IMR-90 (cell line): ENCODE measurements around the gene MADCAM1. TPM values are rescaled to one million over a fixed set of nuclear protein-coding genes. Genes with fewer than 3 reads are reported as not detected.

Experiments used
- ATAC-seq: fragments of 200-7000 bp; cut with Tn5 transposase; 2 replicates; pipeline ENCODE4 v1.9.1; 2020; ENCODE audit warnings: low read depth, mild to moderate bottlenecking, moderate library complexity
- BruUV-seq: library from RNA; stranded (reverse); fragments of 400-500 nt; replicated peaks from 2 replicates; lab custom pipeline; 2021; lab: Mats Ljungman, UMichigan
- CTCF ChIA-PET: fragments of 300-600 bp; formaldehyde crosslinking; extraction: SDS; loops from one replicate; lab custom pipeline; 2021; ENCODE audit warnings: antibody characterized with exemption; lab: Yijun Ruan, JAX
- POLR2A ChIA-PET: fragments of 300-600 bp; sonication (Branson Sonifier 250); formaldehyde crosslinking; loops from one replicate; lab custom pipeline; 2022; ENCODE audit warnings: antibody characterized with exemption; ENCODE audit not compliant: unreplicated experiment; lab: Charles Lee
- DNase-seq: peaks from one replicate; pipeline ENCODE4 v3.0.0; 2013
- H2AFZ ChIP-seq: replicated peaks from 2 replicates; pipeline ENCODE3; 2013; ENCODE audit warnings: low read length, mild to moderate bottlenecking; ENCODE audit not compliant: poor library complexity
- H2AK5ac ChIP-seq: 2 replicates; pipeline ENCODE4 v1.6.1; 2013; ENCODE audit warnings: low read depth, low read length, inconsistent platforms
- H2AK9ac ChIP-seq: replicated peaks from 2 replicates; pipeline ENCODE3; 2013; ENCODE audit warnings: mild to moderate bottlenecking, low read depth, low read length, moderate library complexity; ENCODE audit not compliant: poor library complexity
- H2BK120ac ChIP-seq: 2 replicates; pipeline ENCODE4 v1.6.1; 2013; ENCODE audit warnings: low read depth, low read length, inconsistent platforms
- H2BK15ac ChIP-seq: 3 replicates; pipeline ENCODE4 v1.6.1; 2013; ENCODE audit warnings: low read depth, low read length, inconsistent platforms
- H2BK20ac ChIP-seq: 2 replicates; pipeline ENCODE4 v1.6.1; 2013; ENCODE audit warnings: low read depth, mild to moderate bottlenecking, inconsistent platforms, low read length, moderate library complexity
- H2BK5ac ChIP-seq: 2 replicates; pipeline ENCODE4 v1.6.1; 2013; ENCODE audit warnings: mild to moderate bottlenecking, low read depth, low read length, inconsistent platforms; ENCODE audit not compliant: poor library complexity, severe bottlenecking
- H3K14ac ChIP-seq: replicated peaks from 2 replicates; pipeline ENCODE4 v1.6.1; 2013; ENCODE audit warnings: low read depth, low read length, inconsistent platforms
- H3K18ac ChIP-seq: 2 replicates; pipeline ENCODE4 v1.6.1; 2013; ENCODE audit warnings: low read depth, low read length, control low read depth
- H3K23ac ChIP-seq: 2 replicates; pipeline ENCODE4 v1.6.1; 2013; ENCODE audit warnings: low read depth, low read length, inconsistent platforms
- H3K27ac ChIP-seq: 2 replicates; pipeline ENCODE4 v1.5.1; 2013; ENCODE audit warnings: mild to moderate bottlenecking, control low read depth, low read length; ENCODE audit not compliant: insufficient read depth
- H3K27me3 ChIP-seq: 2 replicates; pipeline ENCODE4 v1.6.1; 2013; ENCODE audit warnings: low read length; ENCODE audit not compliant: control insufficient read depth, insufficient read depth
- H3K36me3 ChIP-seq: 2 replicates; pipeline ENCODE4 v1.6.1; 2013; ENCODE audit warnings: low read length, mixed read lengths; ENCODE audit not compliant: control insufficient read depth, insufficient read depth
- H3K4ac ChIP-seq: 2 replicates; pipeline ENCODE4 v1.6.1; 2013; ENCODE audit warnings: low read depth, low read length, inconsistent platforms
- H3K4me1 ChIP-seq: 2 replicates; pipeline ENCODE4 v1.6.1; 2013; ENCODE audit warnings: low read length, mixed read lengths; ENCODE audit not compliant: control insufficient read depth, insufficient read depth
- H3K4me2 ChIP-seq: 2 replicates; pipeline ENCODE4 v1.6.1; 2013; ENCODE audit warnings: low read depth, mild to moderate bottlenecking, control low read depth, low read length, moderate library complexity
- H3K4me3 ChIP-seq: 2 replicates; pipeline ENCODE4 v1.5.1; 2013; ENCODE audit warnings: low read depth, mild to moderate bottlenecking, control low read depth, low read length, moderate library complexity; ENCODE audit not compliant: insufficient read depth
- H3K56ac ChIP-seq: 2 replicates; pipeline ENCODE4 v1.6.1; 2013; ENCODE audit warnings: low read length, inconsistent platforms; ENCODE audit not compliant: insufficient read depth; ENCODE audit errors: extremely low read depth
- H3K79me1 ChIP-seq, 2 experiments: 2 replicates each; pipeline ENCODE4 v1.6.1; 2013; ENCODE audit warnings: low read length in 2 of 2, inconsistent platforms in 1 of 2, low read depth in 1 of 2
- H3K9ac ChIP-seq: 2 replicates; pipeline ENCODE4 v1.6.1; 2013; ENCODE audit warnings: low read depth, low read length, control low read depth
- H3K9me1 ChIP-seq: 2 replicates; pipeline ENCODE4 v1.6.1; 2013; ENCODE audit warnings: low read length, inconsistent platforms; ENCODE audit not compliant: insufficient read depth
- H3K9me3 ChIP-seq: 2 replicates; pipeline ENCODE4 v1.6.1; 2013; ENCODE audit warnings: low read length; ENCODE audit not compliant: control insufficient read depth, insufficient read depth
- H4K20me1 ChIP-seq: 2 replicates; pipeline ENCODE4 v1.6.1; 2013; ENCODE audit warnings: low read length, inconsistent platforms; ENCODE audit not compliant: insufficient read depth
- H4K5ac ChIP-seq: 2 replicates; pipeline ENCODE4 v1.6.1; 2013; ENCODE audit warnings: mild to moderate bottlenecking, low read depth, low read length, control low read depth
- H4K8ac ChIP-seq, 2 experiments: 2 replicates each; pipeline ENCODE4 v1.6.1; 2013; ENCODE audit warnings: low read depth in 2 of 2, low read length in 2 of 2, control low read depth in 1 of 2, inconsistent platforms in 1 of 2
- H4K91ac ChIP-seq: 2 replicates; pipeline ENCODE4 v1.6.1; 2013; ENCODE audit warnings: low read depth, low read length, inconsistent platforms; ENCODE audit not compliant: insufficient read depth
- BHLHE40 ChIP-seq: fragments of 150-350 bp; IDR thresholded peaks from 2 replicates; pipeline ENCODE4 v1.6.1; 2016; ENCODE audit warnings: mild to moderate bottlenecking, low read depth, low read length
- CEBPB ChIP-seq: IDR thresholded peaks from 2 replicates; pipeline ENCODE4 v1.6.1; 2012; ENCODE audit warnings: low read depth, low read length, improper control_type of control experiment
- CHD1 ChIP-seq: IDR thresholded peaks from 2 replicates; pipeline ENCODE4 v1.6.1; 2012; ENCODE audit warnings: low read depth, low read length, improper control_type of control experiment
- CTCF ChIP-seq: conservative IDR thresholded peaks from 2 replicates; pipeline ENCODE4 v1.5.1; 2012; ENCODE audit warnings: mild to moderate bottlenecking, low read depth, low read length, improper control_type of control experiment
- FOS ChIP-seq: fragments of 150-350 bp; IDR thresholded peaks from 2 replicates; pipeline ENCODE4 v1.6.1; 2016; ENCODE audit warnings: low read depth, low read length
- MAFK ChIP-seq: IDR thresholded peaks from 2 replicates; pipeline ENCODE4 v1.6.1; 2012; ENCODE audit warnings: low read depth, low read length, improper control_type of control experiment
- MAZ ChIP-seq: IDR thresholded peaks from 2 replicates; pipeline ENCODE4 v1.6.1; 2012; ENCODE audit warnings: low read depth, mild to moderate bottlenecking, low read length, improper control_type of control experiment, moderate library complexity, borderline replicate concordance
- MXI1 ChIP-seq: IDR thresholded peaks from 2 replicates; pipeline ENCODE4 v1.6.1; 2012; ENCODE audit warnings: low read depth, mild to moderate bottlenecking, low read length, moderate library complexity, borderline replicate concordance
- POLR2A ChIP-seq: IDR thresholded peaks from 2 replicates; pipeline ENCODE4 v1.6.1; 2012; ENCODE audit warnings: mild to moderate bottlenecking, low read depth, low read length
- RAD21 ChIP-seq: IDR thresholded peaks from 2 replicates; pipeline ENCODE4 v1.6.1; 2012; ENCODE audit warnings: low read length, improper control_type of control experiment
- RCOR1 ChIP-seq: IDR thresholded peaks from 2 replicates; pipeline ENCODE4 v1.6.1; 2012; ENCODE audit warnings: mild to moderate bottlenecking, low read length, improper control_type of control experiment; ENCODE audit not compliant: insufficient replicate concordance
- RFX5 ChIP-seq: IDR thresholded peaks from 2 replicates; pipeline ENCODE4 v1.8.0; 2012; ENCODE audit warnings: low read depth, mild to moderate bottlenecking, low read length, moderate library complexity
- SMC3 ChIP-seq: fragments of 150-350 bp; IDR thresholded peaks from 2 replicates; pipeline ENCODE4 v1.6.1; 2016; ENCODE audit warnings: low read depth, mild to moderate bottlenecking, antibody characterized with exemption, low read length, moderate library complexity
- WGBS, 2 experiments: methylation state at CpG; one replicate each; pipeline versions ENCODE4 v1.1.5 to v1.1.7; 2013; ENCODE audit warnings: missing lambda C conversion rate in 2 of 2; ENCODE audit not compliant: insufficient read length in 1 of 2; ENCODE audit errors: extremely low coverage in 2 of 2; 5-methylcytosine and 5-hydroxymethylcytosine counted together
- dilution Hi-C: fragments of 300-500 bp; cut with HindIII; formaldehyde crosslinking; loops from one replicate; pipeline ENCODE4 v1.14.3; 2018; ENCODE audit warnings: low sequenced_read_pairs; ENCODE audit not compliant: unreplicated experiment
- in situ Hi-C: fragments of 300-500 bp; cut with MboI; formaldehyde crosslinking; loops from 3 replicates; pipeline ENCODE4 v1.14.3; 2019; ENCODE audit warnings: low sequenced_read_pairs, inconsistent platforms, mixed read lengths
- intact Hi-C: fragments of 100-400 bp; cut with micrococcal nuclease; formaldehyde crosslinking; loops from 2 replicates; pipeline ENCODE4 v1.10.0; 2022
- polyA plus RNA-seq, 3 experiments: library from polyadenylated mRNA; depleted of rRNA; stranded (reverse); fragments of >200 nt; gene quantifications; 2 replicates each; pipeline ENCODE4 v1.2.3, GENCODE V29; 2012; ENCODE audit warnings: low replicate concordance in 1 of 3
- total RNA-seq: library from RNA; depleted of rRNA; stranded (reverse); fragments of >200 nt; gene quantifications from 2 replicates; pipeline ENCODE4 v1.2.3, GENCODE V29; 2012

The MADCAM1 gene
- total and polyA plus RNA-seq, 2 of the 4 experiments (the other 2 are of a cell fraction): 0.24 TPM; not detected in 1

GRCh38 chr19:514166-514663 is 17.9 kb downstream of the MADCAM1 start:
- no peak overlapping the region for H4K91ac ChIP-seq
- no peak overlapping the region for H2AK5ac ChIP-seq
- no peaks in the 10 kb centered on the region for H3K27me3 ChIP-seq
- no peak for DNase-seq
- no peak overlapping the region for H3K4me3 ChIP-seq
- peaks cover 16% of the 10 kb centered on the region for H3K36me3 ChIP-seq
- no TSS peak for BruUV-seq
- H2AK9ac ChIP-seq: no peak overlapping the region
- TF ChIP-seq MAZ: no peak
- no peak for TF ChIP-seq BHLHE40
- TF ChIP-seq RCOR1: no peak
- TF ChIP-seq POLR2A: no peak
- TF ChIP-seq SMC3: no peak
- no peak for TF ChIP-seq CEBPB
- no peak for TF ChIP-seq MAFK
- TF ChIP-seq CTCF: no peak
- no peak for TF ChIP-seq RFX5
- no peak for TF ChIP-seq RAD21
- no peak for TF ChIP-seq CHD1
- no peak for TF ChIP-seq FOS
- no peak for TF ChIP-seq MXI1
- no peak overlapping the region for H2AFZ ChIP-seq
- no peak overlapping the region for H3K9ac ChIP-seq
- no peaks in the 10 kb centered on the region; the same call in 1 of the 2 replicates for H3K9me3 ChIP-seq
- H3K18ac ChIP-seq: no peak overlapping the region
- peaks cover 8% of the 10 kb centered on the region; the same call in 1 of the 2 replicates for H3K9me1 ChIP-seq
- no peak overlapping the region for H2BK120ac ChIP-seq
- dilution Hi-C loops (no loop called here), in situ Hi-C loops (no loop called here), intact Hi-C loops (no loop called here)
- H2BK15ac ChIP-seq: no peak overlapping the region
- H4K20me1 ChIP-seq: peaks cover 10% of the 10 kb centered on the region
- H4K5ac ChIP-seq: no peak overlapping the region
- no peak overlapping the region for H3K4ac ChIP-seq
- H2BK20ac ChIP-seq: no peak overlapping the region
- ChIA-PET POLR2A (no interaction called here), CTCF (no interaction called here)
- H4K8ac ChIP-seq: no peak overlapping the region
- peaks cover 4 to 28% of the 10 kb centered on the region in 2 experiments for H3K79me1 ChIP-seq
- ATAC-seq: no peak
- no peak overlapping the region for H3K14ac ChIP-seq
- H3K23ac ChIP-seq: no peak overlapping the region
- WGBS, 2 experiments: 100% methylated on average over 9 of the region's 9 CpGs; no CpG with 5 or more reads in 1 of the 2 experiments
- no peak overlapping the region for H3K4me2 ChIP-seq
- H3K4me1 ChIP-seq: peaks cover 12% of the 10 kb centered on the region
- no peak overlapping the region for H3K27ac ChIP-seq
- H2BK5ac ChIP-seq: no peak overlapping the region
- no peak overlapping the region for H3K56ac ChIP-seq
